A549 (cell line): ENCODE results near the gene ITGAV. TPM values are rescaled to one million over a fixed set of nuclear protein-coding genes. Genes with fewer than 3 reads are reported as not detected.
A peak's percentile ranks its signal among the peaks of the same experiment; 100 is the strongest.

Source experiments
- ATAC-seq, 2 experiments: fragments of 200-7000 bp in 1 of 2; fragments of >200 bp in 1 of 2; cut with Nextera tagmentation in 1 of 2; cut with Tn5 transposase in 1 of 2; 3 replicates each; pipeline versions ENCODE4 v1.8.0 to v1.9.1; 2018 to 2020; ENCODE audit warnings: mild to moderate bottlenecking in 1 of 2, moderate library complexity in 1 of 2
- CTCF ChIA-PET: fragments of 300-600 bp; sonication (Branson Sonifier 250); formaldehyde crosslinking; extraction: SDS; loops from one replicate; lab custom pipeline; 2021; ENCODE audit warnings: antibody characterized with exemption, inconsistent platforms; lab: Yijun Ruan, JAX
- POLR2A ChIA-PET: fragments of 350-600 bp; formaldehyde crosslinking; extraction: SDS; loops from one replicate; lab custom pipeline; 2021; ENCODE audit warnings: antibody characterized with exemption, inconsistent platforms; lab: Yijun Ruan, JAX
- DNase-seq, 2 experiments: peaks; one replicate each; pipeline versions ENCODE4 v3.0.0 to v3.0.0-alpha.2; 2011 to 2016; ENCODE audit warnings: low read depth in 1 of 2, low spot score in 1 of 2
- FAIRE-seq: peaks from 2 replicates; lab custom pipeline; 2011; peaks lifted over from hg19 to GRCh38; lab: Jason Lieb, UNC
- H3K27ac ChIP-seq, 2 experiments: fragments of >200 bp; sonication (Bioruptor Twin); formaldehyde crosslinking; 3 replicates each; pipeline ENCODE4 v1.5.1; 2016 to 2017
- H3K4me1 ChIP-seq: fragments of >200 bp; sonication (Bioruptor Twin); formaldehyde crosslinking; 3 replicates; pipeline ENCODE4 v1.6.1; 2016
- H3K4me2 ChIP-seq: fragments of >200 bp; sonication (Bioruptor Twin); formaldehyde crosslinking; 3 replicates; pipeline ENCODE4 v1.6.1; 2016
- H3K4me3 ChIP-seq: fragments of >200 bp; sonication (Bioruptor Twin); formaldehyde crosslinking; 3 replicates; pipeline ENCODE4 v1.5.1; 2016
- H3K9me3 ChIP-seq: fragments of >200 bp; sonication (Bioruptor Twin); formaldehyde crosslinking; 3 replicates; pipeline ENCODE4 v1.6.1; 2016
- CBX8 ChIP-seq: fragments of 200-600 bp; sonication (generic); IDR thresholded peaks from 2 replicates; pipeline ENCODE4 v1.6.1; 2016
- CEBPB ChIP-seq, 2 experiments: fragments of >200 bp in 1 of 2; sonication (Bioruptor Twin) in 1 of 2; formaldehyde crosslinking in 1 of 2; IDR thresholded peaks; 2 replicates each; pipeline ENCODE4 v1.6.1; 2012 to 2016
- CHD2 ChIP-seq: fragments of 150-350 bp; IDR thresholded peaks from 2 replicates; pipeline ENCODE4 v1.6.1; 2014; ENCODE audit warnings: low read length; ENCODE audit not compliant: partially characterized antibody
- CTCF ChIP-seq: fragments of >200 bp; sonication (Bioruptor Twin); formaldehyde crosslinking; IDR thresholded peaks from 3 replicates; pipeline ENCODE4 v1.5.1; 2016
- EHMT2 ChIP-seq: fragments of 200-600 bp; sonication (generic); IDR thresholded peaks from 2 replicates; pipeline ENCODE4 v1.6.1; 2016; ENCODE audit warnings: antibody characterized with exemption, low read depth, mild to moderate bottlenecking, moderate library complexity
- FOSL2 ChIP-seq, 2 experiments: fragments of 450-650 bp in 1 of 2; fragments of >200 bp in 1 of 2; sonication (Bioruptor Twin) in 1 of 2; formaldehyde crosslinking; IDR thresholded peaks; 2 replicates each; pipeline versions ENCODE4 v1.5.0 to v1.6.1; 2016 to 2020; ENCODE audit warnings: mild to moderate bottlenecking in 1 of 2, moderate library complexity in 1 of 2
- HES2 ChIP-seq: fragments of >200 bp; sonication (Bioruptor Twin); formaldehyde crosslinking; IDR thresholded peaks from 2 replicates; pipeline ENCODE4 v1.6.1; 2016
- MAX ChIP-seq: IDR thresholded peaks from 2 replicates; pipeline ENCODE4 v1.6.1; 2012
- NPAS2 ChIP-seq: fragments of 250-450 bp; sonication (Bioruptor Pico); IDR thresholded peaks from 2 replicates; pipeline ENCODE4 v1.8.0; 2022; ENCODE audit warnings: mild to moderate bottlenecking, moderate library complexity, borderline replicate concordance
- POLR2AphosphoS2 ChIP-seq: conservative IDR thresholded peaks from 2 replicates; pipeline ENCODE4 v1.6.1; 2012; ENCODE audit warnings: low read length, improper control_type of control experiment, inconsistent platforms
- RCOR1 ChIP-seq: fragments of 150-350 bp; IDR thresholded peaks from 2 replicates; pipeline ENCODE4 v1.6.1; 2014; ENCODE audit warnings: antibody characterized with exemption, low read length, low read depth
- RNF2 ChIP-seq: fragments of 200-600 bp; sonication (generic); IDR thresholded peaks from 2 replicates; pipeline ENCODE4 v1.6.1; 2016; ENCODE audit warnings: low read depth, mild to moderate bottlenecking, antibody characterized with exemption, moderate library complexity, borderline replicate concordance
- WGBS: methylation state at CpG from one replicate; pipeline ENCODE4 v1.1.6; 2017; ENCODE audit errors: missing lambda C conversion rate; 5-methylcytosine and 5-hydroxymethylcytosine counted together
- polyA plus RNA-seq, 4 experiments: library from polyadenylated mRNA; depleted of rRNA in 3 of 4; stranded (reverse); fragments of >200 nt; fragmentation: RNase III in 1 of 4; extraction: RNeasy Plus Mini Kit Qiagen cat#74134 plus additional on column Dnase treatment in 1 of 4; gene quantifications; 2 replicates in 3 of 4; 3 replicates in 1 of 4; pipeline ENCODE4 v1.2.3, GENCODE V29; 2011 to 2017
- TF ChIP-seq, protein P1 (sequence below): fragments of 150-350 bp; IDR thresholded peaks from 2 replicates; pipeline ENCODE4 v1.6.1; 2014; ENCODE audit warnings: low read depth, mild to moderate bottlenecking, low read length
- TF ChIP-seq, protein P2 (sequence below): IDR thresholded peaks from 2 replicates; pipeline ENCODE4 v1.6.1; 2012
- TF ChIP-seq, protein P3 (sequence below): fragments of 450-650 bp; IDR thresholded peaks from 2 replicates; pipeline ENCODE4 v1.6.1; 2014; ENCODE audit warnings: antibody characterized with exemption
- TF ChIP-seq, protein P4 (sequence below): fragments of >200 bp; sonication (Bioruptor Twin); formaldehyde crosslinking; IDR thresholded peaks from 3 replicates; pipeline ENCODE4 v1.6.1; 2016

ITGAV gene
- polyA plus RNA-seq, 2 of the 4 experiments (the other 2 are of a cell fraction): 93.3 to 148 TPM

GRCh38 chr2:186725783-186726182 lies 135.9 kb downstream of the ITGAV start:
- H3K9me3 ChIP-seq: no peaks in the 10 kb centered on the region
- no peak overlapping the region for H3K4me2 ChIP-seq
- ChIA-PET CTCF (interaction anchor here (1.5 kb wide), 1 partner anchor 67 kb away, joined by 3 read pairs; no protein-coding TSS in a partner anchor), POLR2A (no interaction called here)
- H3K4me3 ChIP-seq: no peak overlapping the region
- DNase-seq: no peak
- no peak for FAIRE-seq
- WGBS: 77% methylated on average over 1 of the region's 1 CpG
- ATAC-seq: no peak
- H3K27ac ChIP-seq: no peak overlapping the region
- no peaks in the 10 kb centered on the region for H3K4me1 ChIP-seq
- TF ChIP-seq NPAS2 (CRISPR knock-in tag) (no peak), EHMT2 (no peak), FOSL2 (IDR thresholded peaks at IDR 0.05) (no peak), FOSL2 (CRISPR knock-in tag; IDR thresholded peaks at IDR 0.05) (no peak)

DNA sequence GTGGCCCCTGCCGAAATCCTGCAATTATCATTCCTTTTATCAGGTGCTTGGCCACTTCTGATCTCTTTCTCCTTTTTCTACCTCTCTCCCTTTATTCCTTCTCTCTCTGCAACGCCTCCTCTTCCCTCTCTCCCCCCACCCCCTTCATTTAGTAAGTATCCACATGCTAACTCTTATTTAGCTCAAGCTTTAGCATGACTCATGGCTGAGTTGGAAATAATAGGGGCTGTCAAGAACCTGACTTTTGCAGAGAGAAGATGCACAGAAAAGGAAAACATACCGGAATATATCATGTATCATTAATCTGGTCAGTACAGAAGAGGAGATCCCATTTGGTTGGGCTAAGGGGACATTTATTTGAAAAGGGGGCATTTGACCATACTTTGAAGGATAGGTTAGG lies 137.1 kb downstream of the ITGAV start:
- DNase-seq (no peak), ATAC-seq (no peak), FAIRE-seq (no peak)
- ChIA-PET CTCF (no interaction called here), POLR2A (no interaction called here)
- Histone ChIP-seq H3K4me1 (no peaks in the 10 kb centered on the region), H3K27ac (no peak overlapping the region), H3K4me2 (no peak overlapping the region), H3K4me3 (no peak overlapping the region)
- WGBS: 70% methylated on average over 3 of the region's 3 CpGs
- TF ChIP-seq NPAS2 (CRISPR knock-in tag): no peak
- no peak for TF ChIP-seq FOSL2 (IDR thresholded peaks at IDR 0.05)
- 0 out of 2 replicates have a peak, but pooled peaks have one; percentile 3 for TF ChIP-seq FOSL2 (CRISPR knock-in tag; IDR thresholded peaks at IDR 0.05)
- no peak for TF ChIP-seq CHD2
- TF ChIP-seq, all 56 proteins: peak for 1
- no peaks in the 10 kb centered on the region for H3K9me3 ChIP-seq

GRCh38 chr2:186728631-186729030 lies 138.8 kb downstream of the ITGAV start:
- no peak overlapping the region for H3K27ac ChIP-seq
- no peak overlapping the region for H3K4me3 ChIP-seq
- DNase-seq (no peak), FAIRE-seq (no peak), ATAC-seq (no peak)
- no peak overlapping the region for H3K4me2 ChIP-seq
- WGBS: 54% methylated on average over 2 of the region's 2 CpGs
- ChIA-PET CTCF (interaction anchor here (0.6 kb wide), 1 partner anchor 249 kb away, joined by 4 read pairs; no protein-coding TSS in a partner anchor), POLR2A (no interaction called here)
- H3K9me3 ChIP-seq: no peaks in the 10 kb centered on the region
- no peaks in the 10 kb centered on the region for H3K4me1 ChIP-seq
- TF ChIP-seq CHD2 (no peak), CBX8 (no peak), FOSL2 (IDR thresholded peaks at IDR 0.05) (no peak), FOSL2 (CRISPR knock-in tag; IDR thresholded peaks at IDR 0.05) (no peak), CTCF (no peak), MAX (no peak), RNF2 (no peak), RCOR1 (no peak), POLR2AphosphoS2 (no peak), HES2 (no peak), CEBPB (IDR thresholded peaks at IDR 0.05) (no peak)
- TF ChIP-seq, protein P1, sequence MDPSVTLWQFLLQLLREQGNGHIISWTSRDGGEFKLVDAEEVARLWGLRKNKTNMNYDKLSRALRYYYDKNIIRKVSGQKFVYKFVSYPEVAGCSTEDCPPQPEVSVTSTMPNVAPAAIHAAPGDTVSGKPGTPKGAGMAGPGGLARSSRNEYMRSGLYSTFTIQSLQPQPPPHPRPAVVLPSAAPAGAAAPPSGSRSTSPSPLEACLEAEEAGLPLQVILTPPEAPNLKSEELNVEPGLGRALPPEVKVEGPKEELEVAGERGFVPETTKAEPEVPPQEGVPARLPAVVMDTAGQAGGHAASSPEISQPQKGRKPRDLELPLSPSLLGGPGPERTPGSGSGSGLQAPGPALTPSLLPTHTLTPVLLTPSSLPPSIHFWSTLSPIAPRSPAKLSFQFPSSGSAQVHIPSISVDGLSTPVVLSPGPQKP: no peak
- TF ChIP-seq, protein P2, sequence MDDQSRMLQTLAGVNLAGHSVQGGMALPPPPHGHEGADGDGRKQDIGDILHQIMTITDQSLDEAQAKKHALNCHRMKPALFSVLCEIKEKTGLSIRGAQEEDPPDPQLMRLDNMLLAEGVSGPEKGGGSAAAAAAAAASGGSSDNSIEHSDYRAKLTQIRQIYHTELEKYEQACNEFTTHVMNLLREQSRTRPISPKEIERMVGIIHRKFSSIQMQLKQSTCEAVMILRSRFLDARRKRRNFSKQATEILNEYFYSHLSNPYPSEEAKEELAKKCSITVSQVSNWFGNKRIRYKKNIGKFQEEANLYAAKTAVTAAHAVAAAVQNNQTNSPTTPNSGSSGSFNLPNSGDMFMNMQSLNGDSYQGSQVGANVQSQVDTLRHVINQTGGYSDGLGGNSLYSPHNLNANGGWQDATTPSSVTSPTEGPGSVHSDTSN: no peak
- TF ChIP-seq, protein P3, sequence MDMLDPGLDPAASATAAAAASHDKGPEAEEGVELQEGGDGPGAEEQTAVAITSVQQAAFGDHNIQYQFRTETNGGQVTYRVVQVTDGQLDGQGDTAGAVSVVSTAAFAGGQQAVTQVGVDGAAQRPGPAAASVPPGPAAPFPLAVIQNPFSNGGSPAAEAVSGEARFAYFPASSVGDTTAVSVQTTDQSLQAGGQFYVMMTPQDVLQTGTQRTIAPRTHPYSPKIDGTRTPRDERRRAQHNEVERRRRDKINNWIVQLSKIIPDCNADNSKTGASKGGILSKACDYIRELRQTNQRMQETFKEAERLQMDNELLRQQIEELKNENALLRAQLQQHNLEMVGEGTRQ: no peak
- TF ChIP-seq, protein P4, sequence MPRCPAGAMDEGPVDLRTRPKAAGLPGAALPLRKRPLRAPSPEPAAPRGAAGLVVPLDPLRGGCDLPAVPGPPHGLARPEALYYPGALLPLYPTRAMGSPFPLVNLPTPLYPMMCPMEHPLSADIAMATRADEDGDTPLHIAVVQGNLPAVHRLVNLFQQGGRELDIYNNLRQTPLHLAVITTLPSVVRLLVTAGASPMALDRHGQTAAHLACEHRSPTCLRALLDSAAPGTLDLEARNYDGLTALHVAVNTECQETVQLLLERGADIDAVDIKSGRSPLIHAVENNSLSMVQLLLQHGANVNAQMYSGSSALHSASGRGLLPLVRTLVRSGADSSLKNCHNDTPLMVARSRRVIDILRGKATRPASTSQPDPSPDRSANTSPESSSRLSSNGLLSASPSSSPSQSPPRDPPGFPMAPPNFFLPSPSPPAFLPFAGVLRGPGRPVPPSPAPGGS: no peak
